Stomach (tissue), 9 donors: Measurements from ENCODE around the gene TRAPPC10. TPM values are rescaled to one million over a fixed set of nuclear protein-coding genes. Genes with fewer than 3 reads are reported as not detected.
A peak's percentile ranks its signal among the peaks of the same experiment; 100 is the strongest.

Experiments used
- DNase-seq, 2 donors: peaks; one replicate each; pipeline versions ENCODE4 v3.0.0 to v3.0.0-alpha.2; 2013 to 2019
- H3K27ac ChIP-seq, 5 donors: fragments of 200-600 bp in 4 of 5; sonication (generic) in 4 of 5; one replicate each; pipeline ENCODE4 v1.5.1; 2013 to 2019; ENCODE audit warnings: mild to moderate bottlenecking in 1 of 5, moderate library complexity in 1 of 5
- H3K27me3 ChIP-seq, 3 donors: fragments of 200-600 bp; sonication (generic); one replicate each; pipeline ENCODE4 v1.5.1; 2017 to 2019; ENCODE audit warnings: mixed run types in 1 of 3
- H3K36me3 ChIP-seq, 4 donors: fragments of 200-600 bp; sonication (generic); 1 replicate in 3 of 4; 2 replicates in 1 of 4; pipeline ENCODE4 v1.5.1; 2016 to 2019
- H3K4me1 ChIP-seq, 4 donors: fragments of 200-600 bp; sonication (generic); one replicate each; pipeline ENCODE4 v1.5.1; 2016 to 2019
- H3K4me3 ChIP-seq, 4 donors: fragments of 200-600 bp; sonication (generic) in 3 of 4; one replicate each; pipeline ENCODE4 v1.5.1; 2016 to 2019; ENCODE audit warnings: mild to moderate bottlenecking in 1 of 4
- H3K9me3 ChIP-seq, 4 donors: fragments of 200-600 bp; sonication (generic); one replicate each; pipeline ENCODE4 v1.5.1; 2016 to 2019
- EP300 ChIP-seq: sonication (generic); formaldehyde crosslinking; IDR thresholded peaks from one replicate; pipeline ENCODE4 v1.6.1; 2017; ENCODE audit warnings: antibody characterized with exemption
- POLR2A ChIP-seq, 4 donors: fragments of 450-650 bp; IDR thresholded peaks; one replicate each; pipeline ENCODE4 v1.6.1; 2016; ENCODE audit warnings: antibody characterized with exemption in 4 of 4, control low read depth in 2 of 4, mild to moderate bottlenecking in 1 of 4, moderate library complexity in 1 of 4
- POLR2AphosphoS5 ChIP-seq, 3 donors: sonication (generic); formaldehyde crosslinking; IDR thresholded peaks; one replicate each; pipeline ENCODE4 v1.6.1; 2016; ENCODE audit warnings: antibody characterized with exemption in 3 of 3
- WGBS, 5 donors: extraction: QIAGEN DNeasy Blood & Tissue Kit in 3 of 5; methylation state at CpG; one replicate each; pipeline versions ENCODE4 v1.1.5 to v1.1.7; 2013 to 2018; 5-methylcytosine and 5-hydroxymethylcytosine counted together
- intact Hi-C: fragments of 100-400 bp; cut with DNase I; formaldehyde crosslinking; loops from one replicate; pipeline ENCODE4 v1.15.1; 2023; ENCODE audit warnings: low total_unique reads
- polyA plus RNA-seq, 3 donors: library from polyadenylated mRNA; stranded (reverse); fragments of 200-250 nt; gene quantifications; one replicate each; pipeline ENCODE4 v1.2.3, GENCODE V29; 2013
- total RNA-seq, 5 donors: library from RNA; depleted of rRNA; stranded (reverse); fragments of >200 nt; gene quantifications; one replicate each; pipeline versions ENCODE4 v1.1.0 to v1.2.3, GENCODE V29; 2014 to 2016
- TF ChIP-seq, protein P1 (sequence below), 7 experiments: fragments of 450-650 bp in 4 of 7; fragments of 200-600 bp in 3 of 7; sonication (generic) in 3 of 7; IDR thresholded peaks; one replicate each; pipeline ENCODE4 v1.5.1; 2016 to 2019; ENCODE audit warnings: antibody characterized with exemption in 7 of 7, control low read depth in 2 of 7, mild to moderate bottlenecking in 1 of 7
- donor health status: healthy with polysubstance abuse.
- donor health status: Bipolar disorder and iron deficiency.
- donor health status: healthy.

Gene TRAPPC10
- total and polyA plus RNA-seq, 8 donors: 3.7 to 88.1 (median 23.7) TPM

- H3K36me3 ChIP-seq: peaks cover 16 to 94% (median 85%) of the 10 kb centered on the region in 4 donors
- intact Hi-C loops: no loop called here
- no peak overlapping the region for H3K4me3 ChIP-seq
- H3K27me3 ChIP-seq: no peaks in the 10 kb centered on the region
- 91 to 98% (median 93%) methylated on average over 7 of the region's 7 CpGs for WGBS, 5 donors
- H3K4me1 ChIP-seq: peaks cover 0 to 13% (median 7%) of the 10 kb centered on the region in 4 donors
- peak overlapping the region in 1 of 5 donors; percentile 13 for H3K27ac ChIP-seq
- DNase-seq: no peak
- TF ChIP-seq, protein P1, sequence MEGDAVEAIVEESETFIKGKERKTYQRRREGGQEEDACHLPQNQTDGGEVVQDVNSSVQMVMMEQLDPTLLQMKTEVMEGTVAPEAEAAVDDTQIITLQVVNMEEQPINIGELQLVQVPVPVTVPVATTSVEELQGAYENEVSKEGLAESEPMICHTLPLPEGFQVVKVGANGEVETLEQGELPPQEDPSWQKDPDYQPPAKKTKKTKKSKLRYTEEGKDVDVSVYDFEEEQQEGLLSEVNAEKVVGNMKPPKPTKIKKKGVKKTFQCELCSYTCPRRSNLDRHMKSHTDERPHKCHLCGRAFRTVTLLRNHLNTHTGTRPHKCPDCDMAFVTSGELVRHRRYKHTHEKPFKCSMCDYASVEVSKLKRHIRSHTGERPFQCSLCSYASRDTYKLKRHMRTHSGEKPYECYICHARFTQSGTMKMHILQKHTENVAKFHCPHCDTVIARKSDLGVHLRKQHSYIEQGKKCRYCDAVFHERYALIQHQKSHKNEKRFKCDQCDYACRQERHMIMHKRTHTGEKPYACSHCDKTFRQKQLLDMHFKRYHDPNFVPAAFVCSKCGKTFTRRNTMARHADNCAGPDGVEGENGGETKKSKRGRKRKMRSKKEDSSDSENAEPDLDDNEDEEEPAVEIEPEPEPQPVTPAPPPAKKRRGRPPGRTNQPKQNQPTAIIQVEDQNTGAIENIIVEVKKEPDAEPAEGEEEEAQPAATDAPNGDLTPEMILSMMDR (IDR thresholded peaks at IDR 0.05): no peak
- TF ChIP-seq POLR2AphosphoS5 (IDR thresholded peaks at IDR 0.05) (no peak), EP300 (no peak), POLR2A (IDR thresholded peaks at IDR 0.05) (no peak)
- no peaks in the 10 kb centered on the region for H3K9me3 ChIP-seq
Measured at GRCh38 chr21:44070391-44070790, 58.3 kb downstream of the TRAPPC10 start.

GRCh38 chr21:44071359-44072104, 59.4 kb downstream of the TRAPPC10 start:
- peaks cover 0 to 13% (median 7%) of the 10 kb centered on the region in 4 donors for H3K4me1 ChIP-seq
- H3K27me3 ChIP-seq: no peaks in the 10 kb centered on the region
- no peak overlapping the region for H3K4me3 ChIP-seq
- no peak for DNase-seq
- H3K36me3 ChIP-seq: peaks cover 20 to 94% (median 85%) of the 10 kb centered on the region in 4 donors
- TF ChIP-seq, protein P1 (IDR thresholded peaks at IDR 0.05): no peak
- no peak for TF ChIP-seq POLR2A (IDR thresholded peaks at IDR 0.05)
- no peak for TF ChIP-seq EP300
- no peak for TF ChIP-seq POLR2AphosphoS5 (IDR thresholded peaks at IDR 0.05)
- 83 to 88% (median 87%) methylated on average over 14 to 15 of the region's 15 CpGs for WGBS, 5 donors
- no peaks in the 10 kb centered on the region for H3K9me3 ChIP-seq
- no peak overlapping the region for H3K27ac ChIP-seq
- intact Hi-C loops: no loop called here

- intact Hi-C loops: no loop called here
- DNase-seq: no peak
- no peaks in the 10 kb centered on the region for H3K27me3 ChIP-seq
- peaks cover 19 to 94% (median 86%) of the 10 kb centered on the region in 4 donors for H3K36me3 ChIP-seq
- TF ChIP-seq POLR2AphosphoS5 (IDR thresholded peaks at IDR 0.05) (no peak), EP300 (no peak), POLR2A (IDR thresholded peaks at IDR 0.05) (no peak)
- TF ChIP-seq, protein P1 (IDR thresholded peaks at IDR 0.05): no peak
- no peak overlapping the region for H3K27ac ChIP-seq
- no peak overlapping the region for H3K4me3 ChIP-seq
- H3K4me1 ChIP-seq: peaks cover 0 to 8% (median 5%) of the 10 kb centered on the region in 4 donors
- WGBS, 5 donors: 92 to 96% (median 95%) methylated on average over 15 of the region's 15 CpGs
- no peaks in the 10 kb centered on the region for H3K9me3 ChIP-seq
Measured at GRCh38 chr21:44072111-44072510, 60.0 kb downstream of the TRAPPC10 start.

- no peak for DNase-seq
- WGBS, 5 donors: 73 to 94% (median 79%) methylated on average over 11 of the region's 11 CpGs
- Histone ChIP-seq H3K27me3 (no peaks in the 10 kb centered on the region), H3K9me3 (no peaks in the 10 kb centered on the region), H3K36me3 (peaks cover 16 to 98% (median 95%) of the 10 kb centered on the region in 4 donors), H3K27ac (no peak overlapping the region), H3K4me3 (no peak overlapping the region), H3K4me1 (peaks cover 0 to 8% (median 1%) of the 10 kb centered on the region in 4 donors)
- TF ChIP-seq, protein P1 (IDR thresholded peaks at IDR 0.05): no peak
- TF ChIP-seq EP300: no peak
- TF ChIP-seq POLR2AphosphoS5 (IDR thresholded peaks at IDR 0.05): no peak
- TF ChIP-seq POLR2A (IDR thresholded peaks at IDR 0.05): no peak
- intact Hi-C loops: no loop called here
Measured at GRCh38 chr21:44074315-44074958, 62.3 kb downstream of the TRAPPC10 start.
